ENCODE measurements around the gene AVEN.

- TF ChIP-seq CTCF (conservative IDR thresholded peaks at IDR 0.05; ENCODE audit: low read depth in 2 of 2) (no peak), EZH2phosphoT487 (IDR thresholded peaks at IDR 0.05; ENCODE audit: unreplicated experiment) (no peak), STAT1 (IDR thresholded peaks at IDR 0.05; ENCODE audit: unreplicated experiment) (no peak), POLR2AphosphoS5 (IDR thresholded peaks at IDR 0.05; ENCODE audit: low read depth) (no peak), EZH2 (IDR thresholded peaks at IDR 0.05; ENCODE audit: low read depth, unreplicated experiment) (no peak), CREB1 (CRISPR knock-in tag; IDR thresholded peaks at IDR 0.05; ENCODE audit: low read depth) (no peak), REST (IDR thresholded peaks at IDR 0.05; ENCODE audit: unreplicated experiment) (no peak), ZNF114 (CRISPR knock-in tag; IDR thresholded peaks at IDR 0.05) (no peak)
Measured at GRCh38 chr15:33871980-33872379, 167.0 kb downstream of the AVEN start.

Measured in GM23338 (cell line).